Measurements from ENCODE around the gene USP6NL. TPM values are rescaled to one million over a fixed set of nuclear protein-coding genes. Genes with fewer than 3 reads are reported as not detected.

USP6NL gene
- total RNA-seq, 1 experiment from 2014 or later = 21.4 TPM

DNA sequence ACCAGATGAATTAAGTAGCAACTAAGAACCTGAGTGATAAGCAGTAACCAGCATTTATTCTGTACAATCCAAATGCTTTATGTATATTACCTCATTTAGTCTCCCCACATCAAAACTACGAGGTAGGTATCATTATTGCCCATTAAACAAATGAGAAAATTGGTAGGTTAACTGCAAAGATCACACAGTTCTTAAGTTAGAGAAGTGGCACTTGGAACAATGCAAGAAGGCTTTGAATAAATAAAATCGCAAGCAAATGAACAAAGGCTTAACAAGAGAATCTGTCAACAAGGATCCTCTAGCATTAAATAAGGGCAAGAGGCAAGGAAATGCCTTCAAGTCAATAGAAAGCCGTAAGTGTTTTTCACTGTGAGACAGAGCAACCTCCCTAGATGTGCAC is 70.2 kb downstream of the USP6NL start:
- DNase-seq (ENCODE audit: low spot score) (no peak), ATAC-seq (no peak)
- no peaks in the 10 kb centered on the region; the same call in 1 of the 2 replicates for H3K27me3 Mint-ChIP-seq (ENCODE audit: low read depth)
- no peak overlapping the region for H3K4me3 Mint-ChIP-seq
- H3K4me1 Mint-ChIP-seq = peaks cover 40% of the 10 kb centered on the region
- CTCF ChIA-PET = no interaction called here
- H3K27ac Mint-ChIP-seq = no peak overlapping the region
- H3K9me3 Mint-ChIP-seq = no peaks in the 10 kb centered on the region
- POLR2A ChIA-PET = no interaction called here
- H3K36me3 Mint-ChIP-seq = no peaks in the 10 kb centered on the region
- TF ChIP-seq, protein P1, sequence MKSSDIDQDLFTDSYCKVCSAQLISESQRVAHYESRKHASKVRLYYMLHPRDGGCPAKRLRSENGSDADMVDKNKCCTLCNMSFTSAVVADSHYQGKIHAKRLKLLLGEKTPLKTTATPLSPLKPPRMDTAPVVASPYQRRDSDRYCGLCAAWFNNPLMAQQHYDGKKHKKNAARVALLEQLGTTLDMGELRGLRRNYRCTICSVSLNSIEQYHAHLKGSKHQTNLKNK (CRISPR knock-in tag; IDR thresholded peaks at IDR 0.05) = no peak
- no peak for TF ChIP-seq RORB (CRISPR knock-in tag; IDR thresholded peaks at IDR 0.05)
- TF ChIP-seq IRF2 (CRISPR knock-in tag; IDR thresholded peaks at IDR 0.05; ENCODE audit: borderline replicate concordance, low read depth) = no peak
- TF ChIP-seq, protein P2, sequence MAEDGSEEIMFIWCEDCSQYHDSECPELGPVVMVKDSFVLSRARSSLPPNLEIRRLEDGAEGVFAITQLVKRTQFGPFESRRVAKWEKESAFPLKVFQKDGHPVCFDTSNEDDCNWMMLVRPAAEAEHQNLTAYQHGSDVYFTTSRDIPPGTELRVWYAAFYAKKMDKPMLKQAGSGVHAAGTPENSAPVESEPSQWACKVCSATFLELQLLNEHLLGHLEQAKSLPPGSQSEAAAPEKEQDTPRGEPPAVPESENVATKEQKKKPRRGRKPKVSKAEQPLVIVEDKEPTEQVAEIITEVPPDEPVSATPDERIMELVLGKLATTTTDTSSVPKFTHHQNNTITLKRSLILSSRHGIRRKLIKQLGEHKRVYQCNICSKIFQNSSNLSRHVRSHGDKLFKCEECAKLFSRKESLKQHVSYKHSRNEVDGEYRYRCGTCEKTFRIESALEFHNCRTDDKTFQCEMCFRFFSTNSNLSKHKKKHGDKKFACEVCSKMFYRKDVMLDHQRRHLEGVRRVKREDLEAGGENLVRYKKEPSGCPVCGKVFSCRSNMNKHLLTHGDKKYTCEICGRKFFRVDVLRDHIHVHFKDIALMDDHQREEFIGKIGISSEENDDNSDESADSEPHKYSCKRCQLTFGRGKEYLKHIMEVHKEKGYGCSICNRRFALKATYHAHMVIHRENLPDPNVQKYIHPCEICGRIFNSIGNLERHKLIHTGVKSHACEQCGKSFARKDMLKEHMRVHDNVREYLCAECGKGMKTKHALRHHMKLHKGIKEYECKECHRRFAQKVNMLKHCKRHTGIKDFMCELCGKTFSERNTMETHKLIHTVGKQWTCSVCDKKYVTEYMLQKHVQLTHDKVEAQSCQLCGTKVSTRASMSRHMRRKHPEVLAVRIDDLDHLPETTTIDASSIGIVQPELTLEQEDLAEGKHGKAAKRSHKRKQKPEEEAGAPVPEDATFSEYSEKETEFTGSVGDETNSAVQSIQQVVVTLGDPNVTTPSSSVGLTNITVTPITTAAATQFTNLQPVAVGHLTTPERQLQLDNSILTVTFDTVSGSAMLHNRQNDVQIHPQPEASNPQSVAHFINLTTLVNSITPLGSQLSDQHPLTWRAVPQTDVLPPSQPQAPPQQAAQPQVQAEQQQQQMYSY (CRISPR knock-in tag; IDR thresholded peaks at IDR 0.05) = no peak
- TF ChIP-seq CREM (CRISPR knock-in tag; IDR thresholded peaks at IDR 0.05) = no peak
- TF ChIP-seq ZNF423 (CRISPR knock-in tag; IDR thresholded peaks at IDR 0.05) = no peak
- no peak for TF ChIP-seq ZNF317 (CRISPR knock-in tag; IDR thresholded peaks at IDR 0.05; ENCODE audit: borderline replicate concordance, low read depth)
- TF ChIP-seq ZNF121 (CRISPR knock-in tag; IDR thresholded peaks at IDR 0.05) = no peak
- no peak for TF ChIP-seq FOXP1 (CRISPR knock-in tag; IDR thresholded peaks at IDR 0.05; ENCODE audit: borderline replicate concordance)
- TF ChIP-seq, protein P3, sequence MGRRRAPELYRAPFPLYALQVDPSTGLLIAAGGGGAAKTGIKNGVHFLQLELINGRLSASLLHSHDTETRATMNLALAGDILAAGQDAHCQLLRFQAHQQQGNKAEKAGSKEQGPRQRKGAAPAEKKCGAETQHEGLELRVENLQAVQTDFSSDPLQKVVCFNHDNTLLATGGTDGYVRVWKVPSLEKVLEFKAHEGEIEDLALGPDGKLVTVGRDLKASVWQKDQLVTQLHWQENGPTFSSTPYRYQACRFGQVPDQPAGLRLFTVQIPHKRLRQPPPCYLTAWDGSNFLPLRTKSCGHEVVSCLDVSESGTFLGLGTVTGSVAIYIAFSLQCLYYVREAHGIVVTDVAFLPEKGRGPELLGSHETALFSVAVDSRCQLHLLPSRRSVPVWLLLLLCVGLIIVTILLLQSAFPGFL (CRISPR knock-in tag; IDR thresholded peaks at IDR 0.05; ENCODE audit: borderline replicate concordance) = no peak
- no peak for TF ChIP-seq HMGA2 (CRISPR knock-in tag; IDR thresholded peaks at IDR 0.05)
- TF ChIP-seq ETV6 (CRISPR knock-in tag; IDR thresholded peaks at IDR 0.05) = no peak
- no peak for TF ChIP-seq FOXJ3 (CRISPR knock-in tag; IDR thresholded peaks at IDR 0.05; ENCODE audit: borderline replicate concordance)
- no peak for TF ChIP-seq TEAD1 (CRISPR knock-in tag; IDR thresholded peaks at IDR 0.05)
- TF ChIP-seq, protein P4, sequence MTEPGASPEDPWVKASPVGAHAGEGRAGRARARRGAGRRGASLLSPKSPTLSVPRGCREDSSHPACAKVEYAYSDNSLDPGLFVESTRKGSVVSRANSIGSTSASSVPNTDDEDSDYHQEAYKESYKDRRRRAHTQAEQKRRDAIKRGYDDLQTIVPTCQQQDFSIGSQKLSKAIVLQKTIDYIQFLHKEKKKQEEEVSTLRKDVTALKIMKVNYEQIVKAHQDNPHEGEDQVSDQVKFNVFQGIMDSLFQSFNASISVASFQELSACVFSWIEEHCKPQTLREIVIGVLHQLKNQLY (CRISPR knock-in tag; IDR thresholded peaks at IDR 0.05) = no peak
- TF ChIP-seq, protein P5, sequence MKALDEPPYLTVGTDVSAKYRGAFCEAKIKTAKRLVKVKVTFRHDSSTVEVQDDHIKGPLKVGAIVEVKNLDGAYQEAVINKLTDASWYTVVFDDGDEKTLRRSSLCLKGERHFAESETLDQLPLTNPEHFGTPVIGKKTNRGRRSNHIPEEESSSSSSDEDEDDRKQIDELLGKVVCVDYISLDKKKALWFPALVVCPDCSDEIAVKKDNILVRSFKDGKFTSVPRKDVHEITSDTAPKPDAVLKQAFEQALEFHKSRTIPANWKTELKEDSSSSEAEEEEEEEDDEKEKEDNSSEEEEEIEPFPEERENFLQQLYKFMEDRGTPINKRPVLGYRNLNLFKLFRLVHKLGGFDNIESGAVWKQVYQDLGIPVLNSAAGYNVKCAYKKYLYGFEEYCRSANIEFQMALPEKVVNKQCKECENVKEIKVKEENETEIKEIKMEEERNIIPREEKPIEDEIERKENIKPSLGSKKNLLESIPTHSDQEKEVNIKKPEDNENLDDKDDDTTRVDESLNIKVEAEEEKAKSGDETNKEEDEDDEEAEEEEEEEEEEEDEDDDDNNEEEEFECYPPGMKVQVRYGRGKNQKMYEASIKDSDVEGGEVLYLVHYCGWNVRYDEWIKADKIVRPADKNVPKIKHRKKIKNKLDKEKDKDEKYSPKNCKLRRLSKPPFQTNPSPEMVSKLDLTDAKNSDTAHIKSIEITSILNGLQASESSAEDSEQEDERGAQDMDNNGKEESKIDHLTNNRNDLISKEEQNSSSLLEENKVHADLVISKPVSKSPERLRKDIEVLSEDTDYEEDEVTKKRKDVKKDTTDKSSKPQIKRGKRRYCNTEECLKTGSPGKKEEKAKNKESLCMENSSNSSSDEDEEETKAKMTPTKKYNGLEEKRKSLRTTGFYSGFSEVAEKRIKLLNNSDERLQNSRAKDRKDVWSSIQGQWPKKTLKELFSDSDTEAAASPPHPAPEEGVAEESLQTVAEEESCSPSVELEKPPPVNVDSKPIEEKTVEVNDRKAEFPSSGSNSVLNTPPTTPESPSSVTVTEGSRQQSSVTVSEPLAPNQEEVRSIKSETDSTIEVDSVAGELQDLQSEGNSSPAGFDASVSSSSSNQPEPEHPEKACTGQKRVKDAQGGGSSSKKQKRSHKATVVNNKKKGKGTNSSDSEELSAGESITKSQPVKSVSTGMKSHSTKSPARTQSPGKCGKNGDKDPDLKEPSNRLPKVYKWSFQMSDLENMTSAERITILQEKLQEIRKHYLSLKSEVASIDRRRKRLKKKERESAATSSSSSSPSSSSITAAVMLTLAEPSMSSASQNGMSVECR (CRISPR knock-in tag; IDR thresholded peaks at IDR 0.05; ENCODE audit: borderline replicate concordance) = no peak
- TF ChIP-seq JUN (CRISPR knock-in tag; IDR thresholded peaks at IDR 0.05) = no peak
- no peak for TF ChIP-seq CREB1 (CRISPR knock-in tag; IDR thresholded peaks at IDR 0.05)
